Mammary epithelial cell (primary cell): ENCODE data around the gene C11orf68.

Experiments
- CTCF ChIP-seq, 2 donors: IDR thresholded peaks in 1 of 2; conservative IDR thresholded peaks in 1 of 2; 2 replicates each; pipeline ENCODE4 v1.5.1; 2011 to 2012; ENCODE audit warnings: inconsistent platforms in 2 of 2, low read length in 2 of 2, mild to moderate bottlenecking in 2 of 2, control low read depth in 1 of 2, low read depth in 1 of 2; ENCODE audit not compliant: insufficient read depth in 1 of 2; ENCODE audit errors: extremely low read depth in 1 of 2
- EZH2 ChIP-seq: IDR thresholded peaks from 2 replicates; pipeline ENCODE4 v1.6.1; 2012; ENCODE audit warnings: low read length, inconsistent platforms, borderline replicate concordance

- TF ChIP-seq CTCF (conservative IDR thresholded peaks at IDR 0.05 in 1 of 2, IDR thresholded peaks at IDR 0.05 in 1 of 2; ENCODE audit: extremely low read depth in 1 of 2, insufficient read depth in 1 of 2, low read depth in 1 of 2, low read length in 2 of 2) (no peak), EZH2 (no peak)
These were observed 35.7 kb downstream of the C11orf68 start for GRCh38 chr11:65883058-65883761.
